ENCODE measurements around the gene GAB1.

Gene GAB1

DNA sequence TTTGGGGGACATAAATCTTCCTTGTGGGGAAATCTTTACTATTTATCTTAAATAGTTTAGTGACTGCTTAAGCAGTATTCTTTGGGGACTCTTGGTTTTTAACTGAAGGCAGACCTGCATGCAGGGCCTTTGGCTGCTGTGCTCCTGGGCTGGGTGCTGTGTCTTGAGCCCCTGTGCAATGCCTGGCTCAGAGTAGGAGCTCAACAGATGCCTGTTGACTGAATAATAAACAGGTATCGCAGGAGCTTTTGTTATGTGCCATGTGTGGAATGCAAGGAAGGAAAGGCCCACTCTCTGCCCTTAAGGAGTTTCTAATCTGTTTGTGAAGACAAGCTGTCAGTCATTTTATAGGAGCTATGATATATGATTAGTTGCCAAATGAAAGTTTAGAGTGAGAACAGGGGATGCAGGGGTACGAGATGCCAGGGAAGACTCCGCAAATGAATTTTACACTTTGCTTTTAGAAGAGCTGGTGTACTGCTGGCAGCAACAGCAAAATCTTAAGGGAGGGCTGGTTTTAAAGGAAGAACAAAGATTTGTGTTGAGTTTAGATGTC is 6.7 kb downstream of the GAB1 start:
- Histone ChIP-seq H3K9me3 (ENCODE audit: low read length) (no peaks in the 10 kb centered on the region), H3K36me3 (ENCODE audit: insufficient read depth, low read length) (no peaks in the 10 kb centered on the region), H2AFZ (ENCODE audit: low read length) (no peak overlapping the region), H3K9me2 (ENCODE audit: low read depth, low read length) (no peaks in the 10 kb centered on the region), H3F3A (ENCODE audit: insufficient read depth, low read length) (no peaks in the 10 kb centered on the region), H3K27me3 (ENCODE audit: insufficient read depth, low read length) (no peaks in the 10 kb centered on the region), H3K9ac (ENCODE audit: low read length) (no peak overlapping the region), H3K4me2 (ENCODE audit: low read length) (no peak overlapping the region), H3K4me3 (ENCODE audit: low read depth, low read length, poor library complexity, severe bottlenecking) (no peak overlapping the region), H3K79me2 (ENCODE audit: insufficient read depth, low read length) (no peaks in the 10 kb centered on the region), H3K4me1 (ENCODE audit: insufficient read depth, low read length, severe bottlenecking) (no peaks in the 10 kb centered on the region), H4K20me1 (ENCODE audit: insufficient read depth, low read length) (no peaks in the 10 kb centered on the region), H3K27ac (ENCODE audit: low read depth, low read length, poor library complexity, severe bottlenecking) (no peak overlapping the region)
- TF ChIP-seq, protein P1, sequence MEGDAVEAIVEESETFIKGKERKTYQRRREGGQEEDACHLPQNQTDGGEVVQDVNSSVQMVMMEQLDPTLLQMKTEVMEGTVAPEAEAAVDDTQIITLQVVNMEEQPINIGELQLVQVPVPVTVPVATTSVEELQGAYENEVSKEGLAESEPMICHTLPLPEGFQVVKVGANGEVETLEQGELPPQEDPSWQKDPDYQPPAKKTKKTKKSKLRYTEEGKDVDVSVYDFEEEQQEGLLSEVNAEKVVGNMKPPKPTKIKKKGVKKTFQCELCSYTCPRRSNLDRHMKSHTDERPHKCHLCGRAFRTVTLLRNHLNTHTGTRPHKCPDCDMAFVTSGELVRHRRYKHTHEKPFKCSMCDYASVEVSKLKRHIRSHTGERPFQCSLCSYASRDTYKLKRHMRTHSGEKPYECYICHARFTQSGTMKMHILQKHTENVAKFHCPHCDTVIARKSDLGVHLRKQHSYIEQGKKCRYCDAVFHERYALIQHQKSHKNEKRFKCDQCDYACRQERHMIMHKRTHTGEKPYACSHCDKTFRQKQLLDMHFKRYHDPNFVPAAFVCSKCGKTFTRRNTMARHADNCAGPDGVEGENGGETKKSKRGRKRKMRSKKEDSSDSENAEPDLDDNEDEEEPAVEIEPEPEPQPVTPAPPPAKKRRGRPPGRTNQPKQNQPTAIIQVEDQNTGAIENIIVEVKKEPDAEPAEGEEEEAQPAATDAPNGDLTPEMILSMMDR (IDR thresholded peaks at IDR 0.05; ENCODE audit: low read length): no peak
- TF ChIP-seq EZH2 (IDR thresholded peaks at IDR 0.05; ENCODE audit: borderline replicate concordance, low read length): no peak

DNA sequence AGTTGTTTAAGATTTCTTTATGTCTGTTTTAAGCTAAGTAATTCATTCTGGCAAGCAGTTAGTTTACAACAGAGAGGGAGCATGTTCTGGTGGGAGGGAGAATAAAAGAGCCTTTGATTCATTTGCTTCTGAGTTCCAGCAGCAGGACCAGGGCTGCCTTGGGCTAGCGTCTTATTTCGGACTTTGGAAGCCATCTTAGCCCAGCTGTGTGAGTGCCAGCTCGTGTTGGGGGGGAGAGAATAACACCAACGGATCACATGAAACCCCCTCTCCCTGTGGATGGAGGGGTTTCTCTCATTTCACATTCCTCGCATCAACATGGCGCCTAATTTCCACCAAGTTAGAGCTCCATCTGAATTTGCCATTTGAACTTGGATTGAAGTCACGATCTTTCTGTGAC is 7.4 kb downstream of the GAB1 start:
- no peaks in the 10 kb centered on the region for H3K27me3 ChIP-seq (ENCODE audit: insufficient read depth, low read length)
- no peaks in the 10 kb centered on the region for H3K79me2 ChIP-seq (ENCODE audit: insufficient read depth, low read length)
- H3K4me2 ChIP-seq (ENCODE audit: low read length): no peak overlapping the region
- no peaks in the 10 kb centered on the region for H4K20me1 ChIP-seq (ENCODE audit: insufficient read depth, low read length)
- no peaks in the 10 kb centered on the region for H3F3A ChIP-seq (ENCODE audit: insufficient read depth, low read length)
- no peak overlapping the region for H3K4me3 ChIP-seq (ENCODE audit: low read depth, low read length, poor library complexity, severe bottlenecking)
- no peak overlapping the region for H3K9ac ChIP-seq (ENCODE audit: low read length)
- H3K4me1 ChIP-seq (ENCODE audit: insufficient read depth, low read length, severe bottlenecking): no peaks in the 10 kb centered on the region
- no peaks in the 10 kb centered on the region for H3K36me3 ChIP-seq (ENCODE audit: insufficient read depth, low read length)
- H3K9me2 ChIP-seq (ENCODE audit: low read depth, low read length): no peaks in the 10 kb centered on the region
- H3K27ac ChIP-seq (ENCODE audit: low read depth, low read length, poor library complexity, severe bottlenecking): no peak overlapping the region
- no peak overlapping the region for H2AFZ ChIP-seq (ENCODE audit: low read length)
- TF ChIP-seq EZH2 (IDR thresholded peaks at IDR 0.05; ENCODE audit: borderline replicate concordance, low read length): no peak
- TF ChIP-seq, protein P1 (IDR thresholded peaks at IDR 0.05; ENCODE audit: low read length): no peak
- no peaks in the 10 kb centered on the region for H3K9me3 ChIP-seq (ENCODE audit: low read length)

DNA sequence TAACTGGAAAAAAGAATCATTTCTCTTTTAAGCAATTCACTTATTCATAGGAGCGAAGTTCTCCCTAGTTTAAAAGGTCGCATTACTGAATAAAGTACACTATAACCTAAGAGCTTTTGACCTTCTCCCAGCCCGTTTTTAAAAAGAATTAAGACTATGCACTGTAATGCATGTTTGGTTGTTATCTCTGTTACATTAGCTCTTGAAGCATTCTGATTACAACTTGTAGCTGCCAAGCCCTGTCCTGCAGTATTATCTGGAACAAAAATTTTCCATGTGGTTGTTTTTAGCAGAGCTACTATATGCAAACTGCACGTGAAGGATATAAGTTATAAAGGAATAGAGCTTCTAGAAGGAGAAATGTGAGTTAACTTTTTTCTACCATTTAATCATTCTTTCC is 8.1 kb downstream of the GAB1 start:
- Histone ChIP-seq H3K27ac (ENCODE audit: low read depth, low read length, poor library complexity, severe bottlenecking) (no peak overlapping the region), H3K9me3 (ENCODE audit: low read length) (no peaks in the 10 kb centered on the region), H3K9me2 (ENCODE audit: low read depth, low read length) (no peaks in the 10 kb centered on the region), H3K4me3 (ENCODE audit: low read depth, low read length, poor library complexity, severe bottlenecking) (no peak overlapping the region), H3K4me2 (ENCODE audit: low read length) (no peak overlapping the region), H3K9ac (ENCODE audit: low read length) (no peak overlapping the region), H3K27me3 (ENCODE audit: insufficient read depth, low read length) (no peaks in the 10 kb centered on the region), H3K4me1 (ENCODE audit: insufficient read depth, low read length, severe bottlenecking) (no peaks in the 10 kb centered on the region), H4K20me1 (ENCODE audit: insufficient read depth, low read length) (no peaks in the 10 kb centered on the region), H3F3A (ENCODE audit: insufficient read depth, low read length) (no peaks in the 10 kb centered on the region), H3K36me3 (ENCODE audit: insufficient read depth, low read length) (no peaks in the 10 kb centered on the region), H3K79me2 (ENCODE audit: insufficient read depth, low read length) (no peaks in the 10 kb centered on the region), H2AFZ (ENCODE audit: low read length) (no peak overlapping the region)
- TF ChIP-seq, protein P1 (IDR thresholded peaks at IDR 0.05; ENCODE audit: low read length): no peak
- TF ChIP-seq EZH2 (IDR thresholded peaks at IDR 0.05; ENCODE audit: borderline replicate concordance, low read length): no peak
